Measurements from ENCODE around the gene SLC25A26. TPM values are rescaled to one million over a fixed set of nuclear protein-coding genes. Genes with fewer than 3 reads are reported as not detected.
"Not testable (repeated sequence)": the region's sequence is repeated elsewhere in the genome, so short reads cannot be mapped to it uniquely, and the experiment has no call there.

Gene SLC25A26
- total RNA-seq, 1 donor from 2014 or later: 18.0 TPM

DNA sequence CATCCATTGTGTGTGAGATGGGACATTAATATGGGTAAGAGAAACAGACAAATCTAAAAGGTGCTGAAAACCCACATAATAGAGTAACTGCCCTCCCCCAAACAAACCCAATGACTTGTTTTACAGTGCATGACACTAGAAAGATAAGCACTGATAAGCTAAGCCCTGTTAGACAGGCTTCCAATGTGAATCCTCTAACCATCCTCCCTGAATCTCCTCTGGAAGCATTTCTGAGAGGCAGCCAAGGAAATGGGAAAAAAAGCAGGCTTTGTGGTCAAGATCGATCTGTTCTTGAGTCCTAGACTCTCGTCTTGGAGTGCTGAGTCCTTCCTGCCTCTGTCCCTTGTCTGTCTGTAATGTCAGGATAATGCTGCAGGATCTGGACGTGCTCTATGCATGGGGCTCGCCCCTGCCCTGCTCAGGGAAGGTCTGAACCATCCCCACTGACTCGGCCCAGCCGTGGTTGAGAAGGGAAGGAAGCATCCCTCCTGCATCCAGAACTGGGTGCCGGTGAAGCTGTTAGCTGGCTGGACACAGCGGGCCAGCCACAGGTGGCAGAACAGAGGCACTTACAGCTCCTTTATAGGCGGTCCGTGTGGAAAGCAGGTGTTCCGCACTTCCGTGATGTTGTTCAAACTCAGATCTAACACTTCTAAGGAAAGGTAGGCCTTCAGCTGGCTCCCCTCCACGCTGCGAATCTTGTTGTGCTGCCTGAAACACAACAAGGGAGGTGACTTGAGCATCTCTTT lies 195.9 kb downstream of the SLC25A26 start:
- TF ChIP-seq, protein P1, sequence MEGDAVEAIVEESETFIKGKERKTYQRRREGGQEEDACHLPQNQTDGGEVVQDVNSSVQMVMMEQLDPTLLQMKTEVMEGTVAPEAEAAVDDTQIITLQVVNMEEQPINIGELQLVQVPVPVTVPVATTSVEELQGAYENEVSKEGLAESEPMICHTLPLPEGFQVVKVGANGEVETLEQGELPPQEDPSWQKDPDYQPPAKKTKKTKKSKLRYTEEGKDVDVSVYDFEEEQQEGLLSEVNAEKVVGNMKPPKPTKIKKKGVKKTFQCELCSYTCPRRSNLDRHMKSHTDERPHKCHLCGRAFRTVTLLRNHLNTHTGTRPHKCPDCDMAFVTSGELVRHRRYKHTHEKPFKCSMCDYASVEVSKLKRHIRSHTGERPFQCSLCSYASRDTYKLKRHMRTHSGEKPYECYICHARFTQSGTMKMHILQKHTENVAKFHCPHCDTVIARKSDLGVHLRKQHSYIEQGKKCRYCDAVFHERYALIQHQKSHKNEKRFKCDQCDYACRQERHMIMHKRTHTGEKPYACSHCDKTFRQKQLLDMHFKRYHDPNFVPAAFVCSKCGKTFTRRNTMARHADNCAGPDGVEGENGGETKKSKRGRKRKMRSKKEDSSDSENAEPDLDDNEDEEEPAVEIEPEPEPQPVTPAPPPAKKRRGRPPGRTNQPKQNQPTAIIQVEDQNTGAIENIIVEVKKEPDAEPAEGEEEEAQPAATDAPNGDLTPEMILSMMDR (IDR thresholded peaks at IDR 0.05): no peak
- no peak for DNase-seq
- ATAC-seq: no peak
- Histone ChIP-seq H3K27ac (no peak overlapping the region), H3K4me1 (peaks cover 18% of the 10 kb centered on the region), H3K27me3 (no peaks in the 10 kb centered on the region), H3K36me3 (peaks cover 28% of the 10 kb centered on the region), H3K4me3 (no peak overlapping the region), H3K9me3 (no peaks in the 10 kb centered on the region)
- intact Hi-C loops (cut with DNase I): loop anchor here (10.0 kb wide), 1 partner anchor 78 kb away; no protein-coding TSS in a partner anchor

DNA sequence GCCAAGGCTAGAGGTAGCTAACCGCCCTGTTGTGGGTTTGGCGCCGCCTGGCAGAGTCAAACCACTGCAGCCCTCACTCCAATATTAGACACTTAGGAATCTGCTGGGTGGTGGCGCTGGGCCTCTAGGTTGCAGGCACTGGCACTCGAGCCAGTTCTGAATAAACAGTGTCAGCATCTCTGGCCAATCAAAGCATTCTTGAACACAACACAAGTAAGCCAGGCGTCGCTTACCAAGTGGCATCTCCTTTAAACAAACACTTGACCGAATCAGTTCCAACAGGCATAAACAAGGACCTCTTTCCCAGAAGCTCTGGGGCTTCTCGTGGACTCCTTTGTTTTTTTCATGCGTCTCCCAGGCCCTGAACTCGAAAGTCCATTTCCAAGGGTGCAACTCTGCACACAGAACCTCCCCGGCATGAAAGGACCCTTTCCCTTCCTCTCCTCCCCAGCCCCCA lies 197.7 kb downstream of the SLC25A26 start:
- H3K36me3 ChIP-seq: peaks cover 13% of the 10 kb centered on the region
- peaks cover 18% of the 10 kb centered on the region for H3K4me1 ChIP-seq
- DNase-seq (peak; percentile 87), ATAC-seq (peak; percentile 97)
- peak overlapping the region; percentile 68 for H3K27ac ChIP-seq
- H3K9me3 ChIP-seq: no peaks in the 10 kb centered on the region
- H3K27me3 ChIP-seq: no peaks in the 10 kb centered on the region
- intact Hi-C loops (cut with DNase I): loop anchor here (10.0 kb wide), 1 partner anchor 76 kb away; no protein-coding TSS in a partner anchor
- TF ChIP-seq, protein P1 (IDR thresholded peaks at IDR 0.05): peak; percentile 38
- H3K4me3 ChIP-seq: no peak overlapping the region

- TF ChIP-seq, protein P1 (IDR thresholded peaks at IDR 0.05): no peak
- ATAC-seq (no peak), DNase-seq (no peak)
- Histone ChIP-seq H3K27ac (peak overlapping the region; percentile 68), H3K27me3 (no peaks in the 10 kb centered on the region), H3K4me1 (peaks cover 19% of the 10 kb centered on the region), H3K9me3 (no peaks in the 10 kb centered on the region), H3K36me3 (peaks cover 13% of the 10 kb centered on the region), H3K4me3 (no peak overlapping the region)
- intact Hi-C loops (cut with DNase I): loop anchor here (10.0 kb wide), 1 partner anchor 76 kb away; no protein-coding TSS in a partner anchor
Measured at GRCh38 chr3:66419036-66419435, 198.2 kb downstream of the SLC25A26 start.

DNA sequence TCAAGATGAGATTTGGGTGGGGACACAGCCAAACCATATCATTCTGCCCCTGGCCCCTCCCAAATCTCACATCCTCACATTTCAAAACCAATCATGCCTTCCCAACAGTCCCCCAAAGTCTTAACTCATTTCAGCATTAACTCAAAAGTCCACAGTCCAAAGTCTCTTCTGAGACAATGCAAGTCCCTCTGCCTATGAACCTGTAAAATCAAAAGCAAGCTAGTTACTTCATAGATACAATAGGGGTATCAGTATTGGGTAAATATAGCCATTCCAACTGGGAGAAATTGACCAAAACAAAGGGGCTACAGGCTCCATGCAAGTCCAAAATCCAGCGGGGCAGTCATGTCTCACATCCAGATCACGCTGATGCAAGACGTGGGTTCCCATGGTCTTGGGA lies 200.3 kb downstream of the SLC25A26 start:
- ATAC-seq; H3K27me3 ChIP-seq; H3K27ac ChIP-seq; DNase-seq; H3K9me3 ChIP-seq; intact Hi-C loops (cut with DNase I); H3K36me3 ChIP-seq; H3K4me3 ChIP-seq: not testable (repeated sequence)
- H3K4me1 ChIP-seq: peaks cover 40% of the 10 kb centered on the region

DNA sequence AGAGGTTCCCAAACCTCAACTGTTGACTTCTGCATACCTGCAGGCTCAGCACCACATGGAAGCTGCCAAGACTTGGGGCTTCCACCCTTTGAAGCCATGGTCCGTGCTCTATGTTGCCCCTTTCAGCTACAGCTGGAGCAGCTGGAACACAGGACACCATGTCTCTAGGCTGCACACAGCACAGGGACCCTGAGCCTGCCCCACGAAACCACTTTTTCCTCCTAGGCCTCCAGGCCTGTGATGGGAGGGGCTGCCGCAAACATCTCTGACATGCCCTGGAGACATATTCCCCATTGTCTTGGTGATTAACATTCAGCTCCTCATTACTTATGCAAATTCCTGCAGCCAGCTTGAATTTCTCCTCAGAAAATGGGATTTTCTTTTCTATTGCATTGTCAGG lies 201.1 kb downstream of the SLC25A26 start:
- H3K4me3 ChIP-seq; H3K27ac ChIP-seq; DNase-seq; ATAC-seq; H3K36me3 ChIP-seq; H3K9me3 ChIP-seq; intact Hi-C loops (cut with DNase I); H3K27me3 ChIP-seq: not testable (repeated sequence)
- H3K4me1 ChIP-seq: peaks cover 40% of the 10 kb centered on the region

DNA sequence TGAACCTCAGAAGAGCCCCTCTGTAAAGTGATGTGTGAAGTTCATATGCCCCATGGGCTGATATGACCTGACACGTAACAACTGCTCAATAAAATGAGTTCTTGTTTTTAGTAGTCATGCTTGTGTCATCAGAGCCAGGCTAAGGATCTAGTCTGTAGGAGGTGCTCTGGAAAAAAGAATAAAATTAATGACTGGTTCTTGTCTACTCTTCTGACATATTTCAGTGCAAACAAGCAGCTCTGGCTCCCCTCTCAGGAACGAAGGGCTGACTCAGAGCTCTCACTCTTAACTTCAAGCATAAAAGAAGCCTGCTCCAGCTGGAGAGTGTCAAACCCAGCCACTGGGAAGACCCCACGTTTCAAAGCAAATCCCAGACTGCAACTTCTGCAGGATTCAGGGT lies 203.0 kb downstream of the SLC25A26 start:
- Histone ChIP-seq H3K4me3 (no peak overlapping the region), H3K4me1 (peaks cover 39% of the 10 kb centered on the region), H3K9me3 (no peaks in the 10 kb centered on the region), H3K27me3 (no peaks in the 10 kb centered on the region), H3K27ac (no peak overlapping the region), H3K36me3 (peaks cover 4% of the 10 kb centered on the region)
- DNase-seq: no peak
- intact Hi-C loops (cut with DNase I): no loop called here
- TF ChIP-seq, protein P1 (IDR thresholded peaks at IDR 0.05): no peak
- ATAC-seq: peak; percentile 18
